ENCODE measurements around the gene PLEKHH3. TPM values are rescaled to one million over a fixed set of nuclear protein-coding genes. Genes with fewer than 3 reads are reported as not detected.

The PLEKHH3 gene
- total RNA-seq, 1 experiment from 2014 or later, result 66.3 TPM

- ATAC-seq (peak; percentile 88), DNase-seq (ENCODE audit: low read depth, low spot score) (peak; percentile 46)
- no peaks in the 10 kb centered on the region for H3K4me1 ChIP-seq (ENCODE audit: control insufficient read depth in 1 of 2, insufficient read depth in 2 of 2, low read length in 2 of 2)
- TF ChIP-seq FOSL1 (IDR thresholded peaks at IDR 0.05; ENCODE audit: low read depth) (no peak), YY1 (IDR thresholded peaks at IDR 0.05; ENCODE audit: extremely low read depth, insufficient replicate concordance, low read depth, low read length) (no peak), RAD21 (IDR thresholded peaks at IDR 0.05; ENCODE audit: low read depth) (peak; percentile 78), CTCF (IDR thresholded peaks at IDR 0.05 in 2 of 3, conservative IDR thresholded peaks at IDR 0.05 in 1 of 3; ENCODE audit: borderline replicate concordance in 1 of 3, insufficient read depth in 1 of 3, low read depth in 2 of 3, low read length in 2 of 3) (peak; percentile 56 to 85 (median 72))
- H3K9me2 ChIP-seq (ENCODE audit: insufficient read depth), result no peaks in the 10 kb centered on the region
- intact Hi-C loops (cut with micrococcal nuclease), result loop anchor here (1.0 to 5.0 kb wide), 3 partner anchors 42 to 216 kb away; partner anchors contain the start of gene BECN1
- H3K79me2 ChIP-seq (ENCODE audit: insufficient read depth, low read length), result no peaks in the 10 kb centered on the region
- H3K9me3 ChIP-seq (ENCODE audit: control insufficient read depth in 1 of 2, insufficient read depth in 1 of 2, low read depth in 1 of 2, low read length in 2 of 2), result no peaks in the 10 kb centered on the region
- H3K27ac ChIP-seq (ENCODE audit: low read depth, low read length), result no peak overlapping the region
- peaks cover 40 to 41% of the 10 kb centered on the region in 2 experiments for H3K36me3 ChIP-seq (ENCODE audit: control insufficient read depth in 1 of 2, insufficient read depth in 2 of 2, low read length in 2 of 2)
- no peak overlapping the region for H3K4me3 ChIP-seq (replicated peaks in 1 of 2; ENCODE audit: low read depth in 1 of 2, low read length in 2 of 2)
- no peak overlapping the region for H2AFZ ChIP-seq (ENCODE audit: low read depth, low read length, poor library complexity, severe bottlenecking)
- no peak overlapping the region for H3K4me2 ChIP-seq (ENCODE audit: low read length)
- no peaks in the 10 kb centered on the region for H4K20me1 ChIP-seq (ENCODE audit: insufficient read depth)
- H3K27me3 ChIP-seq (ENCODE audit: insufficient read depth, low read length), result no peaks in the 10 kb centered on the region
- RAD21 ChIA-PET (ENCODE audit: low non-redundant PET in 1 of 2, low total read pairs in 2 of 2, uncharacterized antibody in 2 of 2, unreplicated experiment in 2 of 2), result no interaction called here
- POLR2A ChIA-PET, result no interaction called here
- CTCF ChIA-PET, result interaction anchor here (2.1 kb wide), 1 partner anchor 42 kb away, joined by 8 read pairs; no protein-coding TSS in a partner anchor
- H3K9ac ChIP-seq (ENCODE audit: low read length), result no peak overlapping the region
- BruUV-seq (replicated peaks), result no TSS peak
These were observed 44.3 kb upstream of the PLEKHH3 start for GRCh38 chr17:42720996-42721583.

- H3K4me1 ChIP-seq (ENCODE audit: control insufficient read depth in 1 of 2, insufficient read depth in 2 of 2, low read length in 2 of 2), result no peaks in the 10 kb centered on the region
- CTCF ChIA-PET, result no interaction called here
- no peak overlapping the region for H3K9ac ChIP-seq (ENCODE audit: low read length)
- ATAC-seq (no peak), DNase-seq (ENCODE audit: low read depth, low spot score) (no peak)
- H2AFZ ChIP-seq (ENCODE audit: low read depth, low read length, poor library complexity, severe bottlenecking), result no peak overlapping the region
- no peaks in the 10 kb centered on the region for H3K79me2 ChIP-seq (ENCODE audit: insufficient read depth, low read length)
- no peak overlapping the region for H3K27ac ChIP-seq (ENCODE audit: low read depth, low read length)
- no TSS peak for BruUV-seq (replicated peaks)
- no peaks in the 10 kb centered on the region for H3K27me3 ChIP-seq (ENCODE audit: insufficient read depth, low read length)
- intact Hi-C loops (cut with micrococcal nuclease), result no loop called here
- no peaks in the 10 kb centered on the region for H4K20me1 ChIP-seq (ENCODE audit: insufficient read depth)
- no peaks in the 10 kb centered on the region for H3K9me2 ChIP-seq (ENCODE audit: insufficient read depth)
- H3K4me2 ChIP-seq (ENCODE audit: low read length), result no peak overlapping the region
- POLR2A ChIA-PET, result no interaction called here
- H3K9me3 ChIP-seq (ENCODE audit: control insufficient read depth in 1 of 2, insufficient read depth in 1 of 2, low read depth in 1 of 2, low read length in 2 of 2), result no peaks in the 10 kb centered on the region
- H3K4me3 ChIP-seq (replicated peaks in 1 of 2; ENCODE audit: low read depth in 1 of 2, low read length in 2 of 2), result no peak overlapping the region
- peaks cover 40 to 55% of the 10 kb centered on the region in 2 experiments for H3K36me3 ChIP-seq (ENCODE audit: control insufficient read depth in 1 of 2, insufficient read depth in 2 of 2, low read length in 2 of 2)
- RAD21 ChIA-PET (ENCODE audit: low non-redundant PET in 1 of 2, low total read pairs in 2 of 2, uncharacterized antibody in 2 of 2, unreplicated experiment in 2 of 2), result no interaction called here
- TF ChIP-seq POLR2AphosphoS5 (IDR thresholded peaks at IDR 0.05; ENCODE audit: low read depth, low read length), result no peak
- no peak for TF ChIP-seq JUND (IDR thresholded peaks at IDR 0.05)
- TF ChIP-seq FOSL1 (IDR thresholded peaks at IDR 0.05; ENCODE audit: low read depth), result no peak
- TF ChIP-seq EZH2 (IDR thresholded peaks at IDR 0.05), result no peak
- no peak for TF ChIP-seq EZH2phosphoT487 (IDR thresholded peaks at IDR 0.05; ENCODE audit: borderline replicate concordance)
- TF ChIP-seq TCF7L2 (IDR thresholded peaks at IDR 0.05; ENCODE audit: borderline replicate concordance, extremely low read depth, insufficient read depth, insufficient read length), result no peak
- TF ChIP-seq CEBPB (IDR thresholded peaks at IDR 0.05; ENCODE audit: low read depth), result no peak
- TF ChIP-seq REST (IDR thresholded peaks at IDR 0.05; ENCODE audit: low read depth), result no peak
- TF ChIP-seq POLR2A (IDR thresholded peaks at IDR 0.05; ENCODE audit: borderline replicate concordance, extremely low read depth, insufficient read depth, insufficient read length), result no peak
- TF ChIP-seq ZFX (IDR thresholded peaks at IDR 0.05), result no peak
- TF ChIP-seq ELF1 (IDR thresholded peaks at IDR 0.05; ENCODE audit: borderline replicate concordance, low read depth), result no peak
- no peak for TF ChIP-seq SIN3A (IDR thresholded peaks at IDR 0.05; ENCODE audit: low read depth)
- TF ChIP-seq RAD21 (IDR thresholded peaks at IDR 0.05; ENCODE audit: low read depth), result no peak
These were observed 32.8 kb upstream of the PLEKHH3 start for GRCh38 chr17:42709561-42709960.

Data from HCT116 (cell line).